Naive B cell (primary cell): ENCODE data around the gene KNL1. TPM values are rescaled to one million over a fixed set of nuclear protein-coding genes. Genes with fewer than 3 reads are reported as not detected.
"Not testable (repeated sequence)": the region's sequence is repeated elsewhere in the genome, so short reads cannot be mapped to it uniquely, and the experiment has no call there.

Source experiments
- ATAC-seq, 2 donors: fragments of 150-1000 bp; cut with Tn5 transposase; 2 replicates each; pipeline ENCODE4 v1.10.0; 2021; ENCODE audit warnings: low read depth in 2 of 2, mild to moderate bottlenecking in 2 of 2, moderate library complexity in 2 of 2
- DNase-seq: peaks from one replicate; pipeline ENCODE4 v3.0.0; 2022
- H3K27ac Mint-ChIP-seq, 6 donors: one replicate each; pipeline ENCODE4 v1.8.0; 2020 to 2022; ENCODE audit warnings: mild to moderate bottlenecking in 6 of 6, mixed read lengths in 6 of 6, moderate library complexity in 5 of 6, inconsistent platforms in 2 of 6
- H3K27me3 Mint-ChIP-seq, 3 donors: one replicate each; pipeline ENCODE4 v1.8.0; 2021 to 2022; ENCODE audit warnings: mixed read lengths in 3 of 3, mild to moderate bottlenecking in 1 of 3
- H3K36me3 Mint-ChIP-seq, 2 donors: one replicate each; pipeline ENCODE4 v1.8.0; 2020 to 2022; ENCODE audit warnings: mixed read lengths in 2 of 2, inconsistent platforms in 1 of 2, mild to moderate bottlenecking in 1 of 2
- H3K4me1 Mint-ChIP-seq, 3 donors: one replicate each; pipeline ENCODE4 v1.8.0; 2020 to 2022; ENCODE audit warnings: mixed read lengths in 3 of 3, inconsistent platforms in 1 of 3, mild to moderate bottlenecking in 1 of 3, moderate library complexity in 1 of 3
- H3K4me3 Mint-ChIP-seq, 8 donors: one replicate each; pipeline ENCODE4 v1.8.0; 2020 to 2022; ENCODE audit warnings: mild to moderate bottlenecking in 8 of 8, mixed read lengths in 8 of 8, moderate library complexity in 8 of 8, inconsistent platforms in 2 of 8
- H3K9me3 Mint-ChIP-seq, 7 donors: one replicate each; pipeline ENCODE4 v1.8.0; 2020 to 2022; ENCODE audit warnings: mixed read lengths in 7 of 7, mild to moderate bottlenecking in 5 of 7, inconsistent platforms in 2 of 7, moderate library complexity in 1 of 7
- polyA plus RNA-seq, 6 donors: library from polyadenylated mRNA; unstranded; fragments of 300-500 nt; fragmentation: Illumina TruSeq; gene quantifications; one replicate each; pipeline ENCODE4 v1.2.3, GENCODE V29; 2021; ENCODE audit warnings: low read depth in 6 of 6

KNL1 gene
- polyA plus RNA-seq, 6 donors from 2014 or later = 0.96 to 2.1 (median 1.5) TPM

DNA sequence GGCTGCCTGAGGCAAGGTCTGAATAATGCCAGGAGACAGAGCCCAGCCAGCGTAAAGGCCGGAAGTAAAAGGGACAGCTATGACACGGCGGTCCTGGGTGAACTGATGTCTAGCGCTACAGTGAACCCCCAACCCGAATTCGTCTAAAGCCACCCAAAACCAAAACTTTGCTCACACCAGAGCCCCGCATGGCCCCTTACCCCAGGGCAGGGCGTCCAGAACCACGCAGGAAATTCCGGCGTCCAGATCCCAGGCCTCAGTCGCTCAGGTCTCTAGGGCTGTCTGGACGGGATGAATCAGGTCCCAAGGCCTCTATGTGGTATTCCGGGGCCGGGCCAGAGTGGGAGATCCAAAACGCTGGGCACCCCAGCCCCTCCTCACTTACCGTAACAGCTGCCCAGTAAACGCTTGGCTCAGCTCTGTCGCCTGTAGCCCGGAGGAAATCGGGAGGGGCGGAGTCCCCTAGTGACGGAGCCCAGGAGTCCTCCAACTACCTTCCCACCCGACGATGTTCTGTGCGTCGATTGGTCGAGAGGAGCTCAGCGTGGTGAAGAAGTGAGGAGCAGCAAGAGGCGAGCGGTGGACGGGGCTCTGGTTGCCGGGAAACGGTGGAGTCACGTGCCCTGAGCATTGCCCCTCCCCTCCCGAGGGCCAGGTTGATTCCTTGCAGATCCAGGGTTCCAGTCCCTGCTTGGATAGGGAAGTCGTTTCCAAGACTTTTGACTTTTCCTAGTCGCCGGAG, 29.3 kb upstream of the KNL1 start, which contains the start of gene CCDC32:
Gene CCDC32, minus strand, starts transcription at position 452 of the 742 bp plus-strand sequence. CDS start 2,027 bp downstream, outside the sequence.
- Mint-ChIP-seq H3K36me3 (peaks cover 5 to 10% of the 10 kb centered on the region in 2 donors), H3K4me3 (peak within 1 kb of the TSS; percentile 90 to 98 (median 97)), H3K9me3 (no peaks in the 10 kb centered on the region), H3K27ac (peak within 1 kb of the TSS; percentile 90 to 99 (median 97)), H3K27me3 (no peaks in the 10 kb centered on the region), H3K4me1 (peaks cover 43 to 74% (median 52%) of the 10 kb centered on the region in 3 donors)
- ATAC-seq (peak; percentile 88 to 91), DNase-seq (peak; percentile 95)

DNA sequence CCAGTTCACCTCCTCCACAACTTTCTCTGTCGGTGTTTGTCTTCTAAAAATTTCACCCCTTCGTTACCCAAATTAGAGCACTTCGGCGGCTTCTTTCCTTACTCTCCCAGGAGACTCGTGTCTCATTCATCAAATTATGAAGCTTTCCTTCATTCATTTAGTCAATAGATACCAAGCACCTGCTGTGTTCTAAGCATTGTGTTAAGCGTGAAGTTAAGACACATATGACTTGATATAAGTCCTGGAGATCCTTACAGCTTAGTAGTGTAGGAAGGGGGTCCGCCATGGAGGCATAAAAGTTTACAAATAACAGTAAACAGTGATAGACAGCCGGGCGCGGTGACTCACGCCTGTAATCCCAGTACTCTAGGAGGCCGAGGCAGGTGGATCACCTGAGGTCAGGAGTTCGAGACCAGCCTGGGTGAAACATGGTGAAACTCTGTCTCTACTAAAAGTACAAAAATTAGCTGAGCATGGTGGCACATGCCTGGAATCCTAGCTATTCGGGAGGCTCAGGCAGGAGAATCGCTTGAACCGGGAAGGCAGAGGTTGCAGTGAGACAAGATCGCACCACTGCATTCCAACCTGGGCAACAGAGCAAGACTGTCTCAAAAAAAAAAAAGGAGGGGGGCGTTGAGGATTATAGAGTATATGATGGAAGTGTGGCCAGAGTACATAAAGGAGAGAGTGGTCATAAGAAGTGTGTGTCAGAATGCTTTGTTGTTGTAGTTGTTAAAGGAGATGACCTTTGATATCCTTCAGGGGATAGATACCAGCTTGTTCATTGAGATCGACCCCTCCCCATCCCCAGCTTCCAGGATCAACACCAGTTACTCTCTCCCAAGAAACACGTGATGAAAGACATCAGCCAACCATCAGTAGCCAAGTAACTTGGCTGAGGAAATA, 28.5 kb upstream of the KNL1 start:
- Mint-ChIP-seq H3K27ac (peak overlapping the region; percentile 90 to 99 (median 97)), H3K4me1 (peaks cover 41 to 74% (median 53%) of the 10 kb centered on the region in 3 donors), H3K27me3 (no peaks in the 10 kb centered on the region), H3K9me3 (no peaks in the 10 kb centered on the region), H3K4me3 (peak overlapping the region; percentile 90 to 98 (median 97)), H3K36me3 (peaks cover 3 to 5% of the 10 kb centered on the region in 2 donors)
- DNase-seq (no peak), ATAC-seq (no peak)

DNA sequence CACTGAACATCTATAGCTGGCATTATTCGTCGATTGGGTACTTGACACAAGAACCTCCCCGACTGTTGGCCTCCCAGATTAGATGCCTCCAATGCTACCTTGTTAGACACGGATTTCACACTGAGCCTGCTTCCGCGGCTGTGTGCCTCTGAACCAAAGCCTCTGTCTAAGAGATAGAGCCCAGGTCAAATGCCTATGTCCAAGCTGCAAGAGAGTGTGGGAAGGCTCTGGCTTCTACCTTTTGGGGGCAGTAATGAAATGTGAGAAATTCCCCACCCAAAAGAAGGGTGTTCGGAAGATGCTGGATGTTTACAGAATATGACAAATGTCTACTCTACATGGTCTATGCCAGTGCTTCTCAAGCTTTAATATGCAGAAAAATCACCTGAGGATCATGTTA, 26.9 kb upstream of the KNL1 start:
- H3K27ac Mint-ChIP-seq = peak overlapping the region in 3 of 6 donors; percentile 24 to 85 (median 57)
- DNase-seq (no peak), ATAC-seq (no peak)
- peak overlapping the region in 6 of 8 donors; percentile 10 to 88 (median 28) for H3K4me3 Mint-ChIP-seq
- no peaks in the 10 kb centered on the region for H3K9me3 Mint-ChIP-seq
- H3K4me1 Mint-ChIP-seq = peaks cover 34 to 74% (median 47%) of the 10 kb centered on the region in 3 donors
- no peaks in the 10 kb centered on the region for H3K36me3 Mint-ChIP-seq
- no peaks in the 10 kb centered on the region for H3K27me3 Mint-ChIP-seq

DNA sequence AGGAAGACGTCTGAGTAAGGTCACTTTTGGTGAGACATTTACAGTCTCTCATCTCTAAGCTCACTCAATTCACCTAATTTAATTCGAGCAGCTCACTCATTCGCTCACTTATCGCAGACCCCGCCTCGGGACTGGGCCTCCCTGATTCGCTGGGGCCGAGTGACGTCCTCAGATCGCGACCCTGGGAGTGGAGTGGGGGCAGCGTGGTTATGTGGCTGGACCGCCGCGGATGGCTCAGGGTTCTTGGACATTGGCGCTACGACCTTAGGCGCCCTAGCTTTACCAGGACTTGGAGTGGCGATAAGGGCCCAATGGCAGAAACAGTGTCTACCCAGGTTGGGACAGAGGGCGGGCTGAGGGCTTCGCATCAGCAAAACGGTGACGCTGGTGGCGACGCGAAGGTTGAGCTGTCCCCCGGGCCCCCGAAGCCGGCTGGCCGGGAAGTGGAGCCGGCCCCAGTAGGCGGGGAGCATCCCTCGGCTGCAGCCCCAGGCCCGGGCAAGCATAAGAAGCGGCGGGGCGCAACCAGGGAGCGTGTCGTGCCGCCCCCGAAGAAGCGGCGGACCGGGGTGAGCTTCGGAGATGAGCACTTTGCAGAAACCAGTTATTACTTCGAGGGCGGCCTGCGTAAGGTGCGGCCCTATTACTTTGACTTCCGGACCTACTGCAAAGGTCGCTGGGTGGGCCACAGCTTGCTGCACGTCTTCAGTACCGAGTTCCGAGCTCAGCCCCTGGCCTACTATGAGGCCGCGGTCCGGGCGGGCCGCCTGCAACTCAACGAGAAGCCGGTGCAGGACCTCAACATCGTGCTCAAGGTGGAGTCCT, 24.7 kb upstream of the KNL1 start, which contains the start of gene RPUSD2:
Gene RPUSD2, plus strand, starts transcription at position 171 of the 825 bp plus-strand sequence. Its CDS starts 39 bp downstream, at position 210.
- peak within 1 kb of the TSS; percentile 94 to 99 (median 98) for H3K27ac Mint-ChIP-seq
- peak within 1 kb of the TSS; percentile 95 to 99 (median 98) for H3K4me3 Mint-ChIP-seq
- H3K9me3 Mint-ChIP-seq = no peaks in the 10 kb centered on the region
- DNase-seq (peak; percentile 90), ATAC-seq (peak; percentile 66 to 72)
- H3K36me3 Mint-ChIP-seq = peaks cover 6 to 8% of the 10 kb centered on the region in 2 donors
- no peaks in the 10 kb centered on the region for H3K27me3 Mint-ChIP-seq
- H3K4me1 Mint-ChIP-seq = peaks cover 27 to 59% (median 39%) of the 10 kb centered on the region in 3 donors

DNA sequence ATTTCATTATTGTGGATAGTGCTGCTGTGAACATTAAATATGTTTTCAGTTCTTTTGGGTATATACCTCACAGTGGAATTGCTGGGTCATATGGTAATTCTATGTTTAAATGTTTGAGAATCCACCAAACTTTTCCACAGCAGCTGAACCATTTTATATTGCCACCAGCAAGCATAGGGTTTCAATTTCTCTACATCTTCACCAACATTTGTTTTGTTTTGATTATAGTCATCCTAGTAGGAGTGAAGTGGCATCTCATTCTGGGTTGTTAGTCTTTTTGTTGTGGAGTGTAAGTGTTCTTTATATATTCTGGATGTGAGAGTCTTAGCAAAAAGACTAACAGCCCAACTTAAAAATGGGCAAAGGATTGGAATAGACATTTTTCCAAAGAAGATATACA, 18.9 kb upstream of the KNL1 start:
- peak overlapping the region in 2 of 6 donors; percentile 11 to 51 for H3K27ac Mint-ChIP-seq

DNA sequence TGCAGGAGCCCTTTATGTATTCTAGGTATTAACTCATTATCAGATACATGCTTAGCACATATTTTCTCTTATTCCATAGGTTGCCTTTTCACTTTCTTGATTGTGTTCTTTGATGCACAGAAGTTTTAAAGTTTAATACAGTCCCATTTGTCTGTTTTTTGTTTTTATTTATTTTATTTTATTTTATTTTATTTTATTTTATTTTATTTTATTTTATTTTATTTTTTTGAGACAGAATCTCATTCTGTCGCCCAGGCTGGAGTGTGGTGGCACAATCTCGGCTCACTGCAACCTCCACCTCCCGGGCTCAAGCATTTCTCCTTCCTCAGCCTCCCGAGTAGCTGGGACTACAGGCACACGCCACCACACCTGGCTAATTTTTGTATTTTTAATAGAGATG, 17.1 kb upstream of the KNL1 start:
- H3K4me1 Mint-ChIP-seq, DNase-seq, H3K27ac Mint-ChIP-seq, ATAC-seq, H3K9me3 Mint-ChIP-seq, H3K27me3 Mint-ChIP-seq, H3K4me3 Mint-ChIP-seq: not testable (repeated sequence)
- peaks cover 13 to 17% of the 10 kb centered on the region in 2 donors for H3K36me3 Mint-ChIP-seq

More for the DNA sequence above, 18.9 kb upstream of the KNL1 start:
- no peak for DNase-seq
- Mint-ChIP-seq H3K4me3 (no peak overlapping the region), H3K9me3 (no peaks in the 10 kb centered on the region), H3K4me1 (peaks cover 12 to 25% (median 13%) of the 10 kb centered on the region in 3 donors), H3K36me3 (peaks cover 13 to 17% of the 10 kb centered on the region in 2 donors), H3K27me3 (no peaks in the 10 kb centered on the region)
- no peak for ATAC-seq

DNA sequence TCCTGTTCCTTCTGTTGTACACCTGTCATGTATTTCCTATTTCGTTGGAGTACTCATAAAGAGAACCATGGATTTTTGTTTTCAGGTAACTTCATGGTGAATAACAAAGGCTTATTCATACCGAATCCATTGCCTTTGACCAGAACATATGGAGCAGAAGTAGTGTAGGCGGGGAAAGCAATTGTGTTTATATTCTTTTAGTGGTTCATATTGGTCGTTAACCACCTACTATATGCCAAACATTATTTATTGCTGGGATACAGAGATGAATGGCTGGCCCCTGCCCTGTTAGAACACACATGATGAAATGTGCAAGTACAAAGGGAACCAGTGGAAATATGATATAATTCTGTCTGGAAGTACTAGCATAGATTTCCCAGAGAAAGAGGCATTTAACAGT, 15.2 kb upstream of the KNL1 start:
- Mint-ChIP-seq H3K27me3 (no peaks in the 10 kb centered on the region), H3K36me3 (peaks cover 8 to 9% of the 10 kb centered on the region in 2 donors), H3K27ac (no peak overlapping the region), H3K9me3 (no peaks in the 10 kb centered on the region), H3K4me1 (peaks cover 0 to 7% (median 2%) of the 10 kb centered on the region in 3 donors), H3K4me3 (no peak overlapping the region)
- ATAC-seq (no peak), DNase-seq (no peak)

DNA sequence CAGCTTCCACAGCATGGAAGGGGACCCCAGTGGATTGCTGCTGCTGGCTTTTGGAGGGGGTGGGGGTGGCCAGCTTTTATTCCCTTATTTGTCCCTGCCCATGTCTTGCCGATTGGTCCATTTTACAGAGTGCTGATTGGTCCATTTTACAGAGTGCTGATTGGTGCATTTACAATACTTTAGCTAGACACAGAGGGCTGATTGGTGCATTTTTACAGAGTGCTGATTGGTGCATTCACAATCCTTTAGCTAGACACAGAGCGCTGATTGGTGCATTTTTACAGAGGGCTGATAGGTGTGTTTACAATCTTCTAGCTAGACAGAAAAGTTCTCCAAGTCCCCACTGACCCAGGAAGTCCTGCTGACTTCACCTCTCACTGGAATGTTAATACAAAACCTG, 12.3 kb upstream of the KNL1 start:
- H3K27me3 Mint-ChIP-seq, H3K27ac Mint-ChIP-seq, H3K9me3 Mint-ChIP-seq, H3K4me3 Mint-ChIP-seq, H3K36me3 Mint-ChIP-seq, ATAC-seq, H3K4me1 Mint-ChIP-seq, DNase-seq: not testable (repeated sequence)

DNA sequence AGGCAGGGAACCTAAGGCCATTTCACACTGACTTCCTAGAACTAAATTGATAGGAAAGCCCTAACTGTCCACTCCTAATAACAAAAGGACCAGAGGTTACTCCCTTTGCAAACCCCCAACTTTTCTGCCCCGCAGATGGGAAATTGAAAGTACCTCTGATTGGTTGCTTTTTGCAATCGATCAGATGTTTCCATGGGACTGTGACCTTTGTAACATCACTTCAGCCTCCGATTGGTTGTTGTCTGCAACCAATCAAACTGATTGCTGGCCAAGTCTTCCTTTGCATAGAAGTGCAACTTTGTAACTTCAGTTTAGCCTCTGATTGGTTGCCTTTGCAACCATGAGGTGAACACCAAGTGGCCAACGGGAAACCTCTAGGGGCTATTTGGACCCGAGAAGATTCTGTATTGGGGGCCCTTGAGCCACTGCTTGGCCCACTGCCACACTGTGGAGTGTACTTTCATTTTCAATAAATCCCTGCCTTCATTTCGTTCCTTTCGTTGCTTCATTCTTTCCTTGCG, 11.3 kb upstream of the KNL1 start:
- ATAC-seq = peak in 1 of 2 donors; percentile 30
- H3K4me3 Mint-ChIP-seq = peak overlapping the region in 4 of 8 donors; percentile 11 to 62 (median 26)
- DNase-seq = no peak

DNA sequence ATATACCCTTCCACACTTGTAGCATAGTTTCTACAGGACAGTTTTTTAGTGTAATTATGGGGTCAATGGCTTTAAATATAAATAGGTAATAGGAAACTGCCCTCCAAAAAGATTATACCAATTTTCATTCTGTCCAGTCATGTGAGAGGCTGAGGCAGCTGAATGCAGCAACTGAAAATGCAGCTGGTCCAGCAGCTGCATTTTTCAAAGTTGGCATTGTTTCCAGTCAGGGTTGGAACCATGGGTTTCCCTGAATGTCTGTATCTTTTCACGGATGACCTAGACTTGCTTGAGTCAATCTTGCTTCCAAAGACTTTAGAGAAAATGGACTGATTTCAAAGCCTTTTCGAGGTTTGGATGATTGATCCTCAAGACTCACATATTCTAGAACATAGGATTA, 9.9 kb upstream of the KNL1 start:
- DNase-seq (no peak), ATAC-seq (no peak)
- Mint-ChIP-seq H3K4me3 (no peak overlapping the region), H3K9me3 (no peaks in the 10 kb centered on the region), H3K36me3 (no peaks in the 10 kb centered on the region), H3K4me1 (no peaks in the 10 kb centered on the region), H3K27ac (no peak overlapping the region), H3K27me3 (no peaks in the 10 kb centered on the region)

More for the DNA sequence above, 11.3 kb upstream of the KNL1 start:
- no peaks in the 10 kb centered on the region for H3K4me1 Mint-ChIP-seq
- H3K9me3 Mint-ChIP-seq = no peaks in the 10 kb centered on the region
- no peak overlapping the region for H3K27ac Mint-ChIP-seq
- no peaks in the 10 kb centered on the region for H3K36me3 Mint-ChIP-seq
- H3K27me3 Mint-ChIP-seq = no peaks in the 10 kb centered on the region

DNA sequence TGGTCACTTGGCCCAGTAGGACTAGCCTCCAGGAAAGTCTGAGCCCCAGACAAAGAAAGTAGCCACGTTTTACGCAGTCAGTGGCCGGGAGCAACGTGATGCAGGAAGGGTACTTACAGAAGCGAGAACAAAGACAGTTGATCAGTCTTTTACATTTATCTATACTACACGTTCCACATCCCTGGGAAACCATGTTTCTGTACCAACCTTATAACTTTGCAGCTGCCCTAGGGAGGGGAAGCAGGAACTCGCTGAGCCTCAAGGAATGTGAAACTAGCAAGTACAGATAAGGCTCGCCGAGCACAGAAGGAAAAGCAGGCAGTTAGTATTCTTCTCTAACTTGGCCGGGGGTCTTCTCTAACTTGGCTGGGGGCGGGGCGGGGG, 3.4 kb upstream of the KNL1 start:
- H3K4me3 Mint-ChIP-seq = peak overlapping the region in 7 of 8 donors; percentile 9 to 88 (median 81)
- peak overlapping the region in 4 of 6 donors; percentile 12 to 85 (median 65) for H3K27ac Mint-ChIP-seq

DNA sequence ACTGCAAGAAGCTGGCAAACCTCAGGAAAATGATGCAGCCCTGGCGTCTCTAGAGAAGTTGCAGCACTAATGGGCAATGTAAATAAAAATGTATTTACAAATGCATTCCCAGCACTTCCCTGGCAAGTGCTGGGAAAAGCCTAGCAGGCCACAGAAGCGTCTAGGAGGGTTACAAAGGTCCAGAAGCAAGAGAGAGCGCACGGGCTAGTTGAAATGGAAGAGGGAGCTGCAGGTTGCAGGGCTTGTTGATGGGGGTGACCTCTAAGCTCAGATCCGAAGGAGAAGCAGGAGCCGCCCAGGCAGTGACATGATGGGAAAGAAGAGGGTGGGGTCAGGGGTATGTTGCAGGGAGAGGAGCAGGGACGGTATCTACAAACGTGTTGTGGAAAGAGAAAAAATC, 2.7 kb upstream of the KNL1 start:
- Mint-ChIP-seq H3K9me3 (no peaks in the 10 kb centered on the region), H3K27me3 (no peaks in the 10 kb centered on the region), H3K4me3 (peak overlapping the region in 4 of 8 donors; percentile 12 to 63 (median 55)), H3K36me3 (no peaks in the 10 kb centered on the region), H3K4me1 (peaks cover 13 to 33% (median 14%) of the 10 kb centered on the region in 3 donors), H3K27ac (peak overlapping the region in 2 of 6 donors; percentile 66 to 69)
- DNase-seq (no peak), ATAC-seq (no peak)

More for the DNA sequence above, 3.4 kb upstream of the KNL1 start:
- no peaks in the 10 kb centered on the region for H3K27me3 Mint-ChIP-seq
- H3K36me3 Mint-ChIP-seq = no peaks in the 10 kb centered on the region
- H3K9me3 Mint-ChIP-seq = no peaks in the 10 kb centered on the region
- H3K4me1 Mint-ChIP-seq = peaks cover 13 to 33% (median 14%) of the 10 kb centered on the region in 3 donors
- ATAC-seq (no peak), DNase-seq (no peak)
